SU-DHL-6 (cell line): ENCODE data around the gene TMEM128.
"Not testable (repeated sequence)": the region's sequence is repeated elsewhere in the genome, so short reads cannot be mapped to it uniquely, and the experiment has no call there.

Source experiments
- H2AFZ ChIP-seq: fragments of 200-600 bp; sonication (generic); 2 replicates; pipeline ENCODE4 v1.6.1; 2014; ENCODE audit warnings: low read depth, mild to moderate bottlenecking, moderate library complexity, mixed read lengths, antibody characterized with exemption, low read length; ENCODE audit not compliant: severe bottlenecking
- H3F3A ChIP-seq: fragments of 200-600 bp; shearing (Covaris generic); 2 replicates; pipeline ENCODE4 v1.6.0; 2016; ENCODE audit warnings: antibody characterized with exemption, mild to moderate bottlenecking; ENCODE audit not compliant: insufficient read depth
- H3K27ac ChIP-seq: fragments of 200-600 bp; sonication (generic); 2 replicates; pipeline ENCODE4 v1.5.1; 2016; ENCODE audit warnings: low read depth, mild to moderate bottlenecking, low read length, moderate library complexity, mixed read lengths
- H3K27me3 ChIP-seq: fragments of 200-600 bp; sonication (generic), shearing (Covaris generic); 2 replicates; pipeline ENCODE4 v1.6.0; 2014; ENCODE audit warnings: mild to moderate bottlenecking, low read length
- H3K36me3 ChIP-seq: fragments of 200-600 bp; sonication (generic); 2 replicates; pipeline ENCODE4 v1.6.1; 2014; ENCODE audit warnings: mild to moderate bottlenecking, low read length, mixed read lengths
- H3K4me2 ChIP-seq: fragments of 300-600, 200-600 bp; shearing (Covaris generic), sonication (generic); 2 replicates; pipeline ENCODE4 v1.6.0; 2014; ENCODE audit warnings: low read length, low read depth, mild to moderate bottlenecking; ENCODE audit not compliant: poor library complexity, severe bottlenecking
- H3K4me3 ChIP-seq: fragments of 200-600 bp; sonication (generic); 2 replicates; pipeline ENCODE4 v1.5.1; 2014; ENCODE audit warnings: antibody characterized with exemption, low read length, mild to moderate bottlenecking, mixed read lengths; ENCODE audit not compliant: insufficient read depth, poor library complexity, severe bottlenecking
- H3K79me2 ChIP-seq: fragments of 200-600 bp; sonication (generic); 2 replicates; pipeline ENCODE4 v1.6.1; 2014; ENCODE audit warnings: mild to moderate bottlenecking, low read length, moderate library complexity; ENCODE audit not compliant: insufficient read depth
- H3K9ac ChIP-seq: fragments of 200-600 bp; sonication (generic); 2 replicates; pipeline ENCODE4 v1.7.0; 2014; ENCODE audit warnings: mild to moderate bottlenecking, low read length
- H3K9me2 ChIP-seq: fragments of 200-600 bp; sonication (generic); replicated peaks from 2 replicates; pipeline ENCODE4 v1.6.1; 2014; ENCODE audit warnings: low read length; ENCODE audit not compliant: insufficient read depth
- H3K9me3 ChIP-seq: fragments of 200-600 bp; sonication (generic); 2 replicates; pipeline ENCODE4 v1.6.1; 2014; ENCODE audit warnings: low read length, mixed read lengths; ENCODE audit not compliant: insufficient read depth
- H4K20me1 ChIP-seq: fragments of 200-600 bp; sonication (generic); 2 replicates; pipeline ENCODE4 v1.6.1; 2014; ENCODE audit warnings: low read depth, mild to moderate bottlenecking, antibody characterized with exemption, low read length, moderate library complexity, mixed read lengths
- EZH2phosphoT487 ChIP-seq: fragments of 200-600 bp; sonication (generic), shearing (Covaris generic); conservative IDR thresholded peaks from 2 replicates; pipeline ENCODE4 v1.6.1; 2018; ENCODE audit warnings: mild to moderate bottlenecking, antibody characterized with exemption, low read length, moderate library complexity, mixed read lengths
- TF ChIP-seq, protein P1 (sequence below): fragments of 200-600 bp; sonication (generic); IDR thresholded peaks from one replicate; pipeline ENCODE4 v1.5.1; 2017; ENCODE audit warnings: antibody characterized with exemption, mild to moderate bottlenecking, low read length, moderate library complexity; ENCODE audit not compliant: insufficient read depth, poor library complexity, severe bottlenecking

Gene TMEM128

DNA sequence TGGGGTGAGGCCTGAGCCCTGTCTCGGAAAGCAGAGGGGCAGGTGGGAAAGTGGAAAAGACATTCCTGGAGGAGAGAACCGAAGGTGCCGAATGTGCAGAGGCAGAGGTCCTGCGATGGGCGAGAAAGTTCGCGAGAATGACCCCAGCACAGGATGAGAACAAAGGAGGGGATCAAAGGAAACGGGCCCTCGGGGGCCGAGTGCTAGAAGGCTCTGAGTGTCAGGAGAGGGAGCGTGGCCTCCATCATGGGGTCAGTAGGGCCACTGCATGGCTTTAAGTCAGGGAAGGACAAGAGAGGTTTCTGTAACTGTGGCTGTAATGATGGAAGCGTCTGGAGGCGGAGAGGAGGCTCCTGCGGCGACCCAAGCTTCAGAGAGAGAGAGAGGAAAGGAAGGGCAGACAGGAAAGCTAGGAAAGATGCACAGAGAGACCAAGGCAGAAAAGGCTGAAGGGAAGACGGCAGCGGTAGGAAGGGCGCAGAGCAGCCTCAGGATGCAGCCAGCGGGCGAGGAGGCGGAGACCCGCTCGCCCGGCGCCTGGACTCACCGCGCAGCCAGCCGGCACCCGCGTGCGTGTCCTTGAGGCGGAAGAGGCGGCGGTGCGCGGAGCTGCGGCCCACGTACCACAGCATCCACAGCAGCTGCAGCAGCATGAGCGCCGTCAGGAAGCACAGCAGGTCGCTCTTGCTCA, 22.0 kb downstream of the TMEM128 start:
- no peaks in the 10 kb centered on the region for H3K9me3 ChIP-seq
- H3K4me2 ChIP-seq, result no peak overlapping the region
- H4K20me1 ChIP-seq, result no peaks in the 10 kb centered on the region
- no peak overlapping the region for H2AFZ ChIP-seq
- H3K79me2 ChIP-seq, result no peaks in the 10 kb centered on the region
- no peak overlapping the region for H3K4me3 ChIP-seq
- H3K9me2 ChIP-seq, result no peaks in the 10 kb centered on the region
- no peaks in the 10 kb centered on the region for H3K36me3 ChIP-seq
- H3K27me3 ChIP-seq, result no peaks in the 10 kb centered on the region
- no peak for TF ChIP-seq EZH2phosphoT487
- TF ChIP-seq, protein P1, sequence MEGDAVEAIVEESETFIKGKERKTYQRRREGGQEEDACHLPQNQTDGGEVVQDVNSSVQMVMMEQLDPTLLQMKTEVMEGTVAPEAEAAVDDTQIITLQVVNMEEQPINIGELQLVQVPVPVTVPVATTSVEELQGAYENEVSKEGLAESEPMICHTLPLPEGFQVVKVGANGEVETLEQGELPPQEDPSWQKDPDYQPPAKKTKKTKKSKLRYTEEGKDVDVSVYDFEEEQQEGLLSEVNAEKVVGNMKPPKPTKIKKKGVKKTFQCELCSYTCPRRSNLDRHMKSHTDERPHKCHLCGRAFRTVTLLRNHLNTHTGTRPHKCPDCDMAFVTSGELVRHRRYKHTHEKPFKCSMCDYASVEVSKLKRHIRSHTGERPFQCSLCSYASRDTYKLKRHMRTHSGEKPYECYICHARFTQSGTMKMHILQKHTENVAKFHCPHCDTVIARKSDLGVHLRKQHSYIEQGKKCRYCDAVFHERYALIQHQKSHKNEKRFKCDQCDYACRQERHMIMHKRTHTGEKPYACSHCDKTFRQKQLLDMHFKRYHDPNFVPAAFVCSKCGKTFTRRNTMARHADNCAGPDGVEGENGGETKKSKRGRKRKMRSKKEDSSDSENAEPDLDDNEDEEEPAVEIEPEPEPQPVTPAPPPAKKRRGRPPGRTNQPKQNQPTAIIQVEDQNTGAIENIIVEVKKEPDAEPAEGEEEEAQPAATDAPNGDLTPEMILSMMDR, result no peak
- H3F3A ChIP-seq, result no peaks in the 10 kb centered on the region
- no peak overlapping the region for H3K9ac ChIP-seq
- no peak overlapping the region for H3K27ac ChIP-seq

GRCh38 chr4:4217113-4217512, 30.9 kb downstream of the TMEM128 start:
- H3K9ac ChIP-seq, result no peak overlapping the region
- H3K9me3 ChIP-seq, result no peaks in the 10 kb centered on the region
- no peaks in the 10 kb centered on the region for H3K79me2 ChIP-seq
- H3K36me3 ChIP-seq, result no peaks in the 10 kb centered on the region
- no peaks in the 10 kb centered on the region for H3K9me2 ChIP-seq
- no peaks in the 10 kb centered on the region for H3F3A ChIP-seq
- no peaks in the 10 kb centered on the region for H4K20me1 ChIP-seq
- H3K27me3 ChIP-seq, result no peaks in the 10 kb centered on the region
- no peak overlapping the region for H2AFZ ChIP-seq
- H3K4me3 ChIP-seq, result no peak overlapping the region
- no peak overlapping the region for H3K4me2 ChIP-seq
- H3K27ac ChIP-seq, result no peak overlapping the region
- TF ChIP-seq EZH2phosphoT487, result no peak
- TF ChIP-seq, protein P1, result no peak

- Histone ChIP-seq H3K4me3 (no peak overlapping the region), H3K27ac (no peak overlapping the region), H3K36me3 (no peaks in the 10 kb centered on the region), H2AFZ (no peak overlapping the region), H3K9me3 (no peaks in the 10 kb centered on the region), H3K9ac (no peak overlapping the region), H3K4me2 (no peak overlapping the region), H4K20me1 (no peaks in the 10 kb centered on the region), H3K79me2 (no peaks in the 10 kb centered on the region), H3K9me2 (no peaks in the 10 kb centered on the region), H3K27me3 (no peaks in the 10 kb centered on the region), H3F3A (no peaks in the 10 kb centered on the region)
- no peak for TF ChIP-seq EZH2phosphoT487
- TF ChIP-seq, protein P1, result no peak
These were observed 31.4 kb downstream of the TMEM128 start for GRCh38 chr4:4216648-4217047.

GRCh38 chr4:4213674-4214073, 34.3 kb downstream of the TMEM128 start:
- not testable (repeated sequence) for H3K79me2 ChIP-seq, H2AFZ ChIP-seq, H3K4me2 ChIP-seq, H3K9me2 ChIP-seq, H3K36me3 ChIP-seq, H4K20me1 ChIP-seq, H3K27ac ChIP-seq, H3K4me3 ChIP-seq, H3K9ac ChIP-seq, H3F3A ChIP-seq, H3K27me3 ChIP-seq, H3K9me3 ChIP-seq
